Keratinocyte (primary cell): ENCODE data around the gene PEDS1. TPM values are rescaled to one million over a fixed set of nuclear protein-coding genes. Genes with fewer than 3 reads are reported as not detected.
A peak's percentile ranks its signal among the peaks of the same experiment; 100 is the strongest.

Source experiments
- DNase-seq: peaks from one replicate; pipeline ENCODE4 v3.0.0-alpha.2; 2011; ENCODE audit warnings: low read depth, missing footprints, low spot score
- FAIRE-seq: peaks from 2 replicates; lab custom pipeline; 2011; peaks lifted over from hg19 to GRCh38; lab: Jason Lieb, UNC
- H2AFZ ChIP-seq: 2 replicates; pipeline ENCODE4 v1.6.0; 2012; ENCODE audit warnings: low read length, control low read depth, inconsistent platforms; ENCODE audit not compliant: control insufficient read depth
- H3K27ac ChIP-seq: 2 replicates; pipeline ENCODE4 v1.5.1; 2011; ENCODE audit warnings: low read length; ENCODE audit not compliant: control insufficient read depth, insufficient read depth
- H3K27me3 ChIP-seq: 3 replicates; pipeline ENCODE4 v1.6.0; 2011; ENCODE audit warnings: low read length; ENCODE audit not compliant: control insufficient read depth, insufficient read depth; ENCODE audit errors: extremely low read depth
- H3K36me3 ChIP-seq, 2 experiments: 2 replicates in 1 of 2; 3 replicates in 1 of 2; pipeline ENCODE4 v1.5.1; 2011; ENCODE audit warnings: low read length in 2 of 2, mild to moderate bottlenecking in 1 of 2; ENCODE audit not compliant: control insufficient read depth in 2 of 2, insufficient read depth in 2 of 2; ENCODE audit errors: extremely low read depth in 1 of 2
- H3K4me1 ChIP-seq: 3 replicates; pipeline ENCODE4 v1.5.1; 2011; ENCODE audit warnings: low read length; ENCODE audit not compliant: control insufficient read depth, insufficient read depth; ENCODE audit errors: extremely low read depth
- H3K4me2 ChIP-seq: 3 replicates; pipeline ENCODE4 v1.6.0; 2011; ENCODE audit warnings: low read depth, low read length; ENCODE audit not compliant: control insufficient read depth, insufficient read depth; ENCODE audit errors: extremely low read depth
- H3K4me3 ChIP-seq, 3 experiments: fragments of 200-600 bp in 1 of 3; sonication (generic) in 1 of 3; 2 replicates in 2 of 3; 3 replicates in 1 of 3; pipeline ENCODE4 v1.5.1; 2011 to 2016; ENCODE audit warnings: low read length in 3 of 3, mild to moderate bottlenecking in 3 of 3, control low read depth in 2 of 3, inconsistent platforms in 1 of 3, low read depth in 1 of 3, mixed read lengths in 1 of 3, mixed run types in 1 of 3, moderate library complexity in 1 of 3; ENCODE audit not compliant: control insufficient read depth in 2 of 3, insufficient read depth in 2 of 3; ENCODE audit errors: extremely low read depth in 1 of 3
- H3K79me2 ChIP-seq: 2 replicates; pipeline ENCODE4 v1.6.0; 2012; ENCODE audit warnings: low read length; ENCODE audit not compliant: control insufficient read depth, insufficient read depth
- H3K9ac ChIP-seq: 3 replicates; pipeline ENCODE4 v1.6.0; 2011; ENCODE audit warnings: low read length; ENCODE audit not compliant: control insufficient read depth, insufficient read depth; ENCODE audit errors: extremely low read depth
- H3K9me1 ChIP-seq: 3 replicates; pipeline ENCODE4 v1.6.0; 2011; ENCODE audit warnings: low read length; ENCODE audit not compliant: control insufficient read depth, insufficient read depth; ENCODE audit errors: extremely low read depth
- H3K9me3 ChIP-seq: 2 replicates; pipeline ENCODE4 v1.5.1; 2012; ENCODE audit warnings: low read depth, low read length; ENCODE audit not compliant: control insufficient read depth
- H4K20me1 ChIP-seq: 3 replicates; pipeline ENCODE4 v1.6.0; 2011; ENCODE audit warnings: low read length; ENCODE audit not compliant: control insufficient read depth, insufficient read depth; ENCODE audit errors: extremely low read depth
- EZH2 ChIP-seq: IDR thresholded peaks from one replicate; pipeline ENCODE4 v1.6.1; 2012; ENCODE audit warnings: inconsistent platforms, mild to moderate bottlenecking, low read length, moderate library complexity
- dilution Hi-C: fragments of 300-500 bp; cut with MboI; formaldehyde crosslinking; loops from one replicate; pipeline ENCODE4 v1.7.0; 2020; ENCODE audit warnings: low sequenced_read_pairs; ENCODE audit not compliant: extremely low pct_ligation_motif_present
- polyA plus RNA-seq, 5 experiments: library from polyadenylated mRNA; depleted of rRNA in 3 of 5; stranded (reverse) in 3 of 5; stranded (forward) in 1 of 5; unstranded in 1 of 5; fragments of >200 nt; gene quantifications; 1 replicate in 1 of 5; 2 replicates in 3 of 5; 3 replicates in 1 of 5; pipeline versions ENCODE4 v1.2.1 to v1.2.3, GENCODE V29; 2011 to 2012; ENCODE audit warnings: missing spikeins in 2 of 5, low read depth in 1 of 5, low replicate concordance in 1 of 5
- TF ChIP-seq, protein P1 (sequence below), 3 experiments: IDR thresholded peaks in 1 of 3; conservative IDR thresholded peaks in 1 of 3; optimal IDR thresholded peaks in 1 of 3; 2 replicates in 2 of 3; 3 replicates in 1 of 3; pipeline versions ENCODE3 to v1.5.1; 2011; ENCODE audit warnings: low read length in 3 of 3, mild to moderate bottlenecking in 3 of 3, moderate library complexity in 2 of 3, control low read depth in 1 of 3, inconsistent platforms in 1 of 3; ENCODE audit not compliant: insufficient read depth in 2 of 3; ENCODE audit errors: extremely low read depth in 1 of 3

Gene PEDS1
- polyA plus RNA-seq, 1 donor (not counting 4 experiments of a cell fraction or from before 2014, with no cell fraction given): 48.7 TPM

DNA sequence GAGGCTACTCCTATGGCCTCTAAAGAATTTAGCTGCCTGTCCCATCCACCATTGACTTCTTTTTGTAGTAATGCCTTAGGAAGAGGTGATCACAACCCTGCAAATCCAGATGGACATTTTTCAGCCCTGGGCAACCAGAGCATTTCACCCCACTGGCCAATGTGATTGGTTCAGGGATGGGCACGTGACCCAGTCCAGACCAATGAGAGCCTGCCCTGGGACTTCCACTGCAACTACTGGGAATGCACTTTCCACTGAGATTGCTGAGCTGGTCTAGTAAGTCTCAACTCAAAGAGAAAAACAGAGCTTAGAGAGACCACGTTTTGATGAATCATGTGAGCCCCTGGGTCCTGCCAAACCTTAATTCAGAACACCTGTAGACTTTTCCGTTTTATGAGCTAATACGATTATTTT is 31.7 kb downstream of the PEDS1 start:
- H3K9me3 ChIP-seq: no peaks in the 10 kb centered on the region
- dilution Hi-C loops: no loop called here
- H3K4me2 ChIP-seq: no peak overlapping the region
- H3K27ac ChIP-seq: no peak overlapping the region
- DNase-seq (no peak), FAIRE-seq (no peak)
- no peaks in the 10 kb centered on the region for H3K79me2 ChIP-seq
- peaks cover 6% of the 10 kb centered on the region for H3K4me1 ChIP-seq
- no peaks in the 10 kb centered on the region for H3K27me3 ChIP-seq
- no peaks in the 10 kb centered on the region for H4K20me1 ChIP-seq
- no peak overlapping the region for H3K4me3 ChIP-seq
- H2AFZ ChIP-seq: no peak overlapping the region
- H3K9me1 ChIP-seq: no peaks in the 10 kb centered on the region
- TF ChIP-seq, protein P1, sequence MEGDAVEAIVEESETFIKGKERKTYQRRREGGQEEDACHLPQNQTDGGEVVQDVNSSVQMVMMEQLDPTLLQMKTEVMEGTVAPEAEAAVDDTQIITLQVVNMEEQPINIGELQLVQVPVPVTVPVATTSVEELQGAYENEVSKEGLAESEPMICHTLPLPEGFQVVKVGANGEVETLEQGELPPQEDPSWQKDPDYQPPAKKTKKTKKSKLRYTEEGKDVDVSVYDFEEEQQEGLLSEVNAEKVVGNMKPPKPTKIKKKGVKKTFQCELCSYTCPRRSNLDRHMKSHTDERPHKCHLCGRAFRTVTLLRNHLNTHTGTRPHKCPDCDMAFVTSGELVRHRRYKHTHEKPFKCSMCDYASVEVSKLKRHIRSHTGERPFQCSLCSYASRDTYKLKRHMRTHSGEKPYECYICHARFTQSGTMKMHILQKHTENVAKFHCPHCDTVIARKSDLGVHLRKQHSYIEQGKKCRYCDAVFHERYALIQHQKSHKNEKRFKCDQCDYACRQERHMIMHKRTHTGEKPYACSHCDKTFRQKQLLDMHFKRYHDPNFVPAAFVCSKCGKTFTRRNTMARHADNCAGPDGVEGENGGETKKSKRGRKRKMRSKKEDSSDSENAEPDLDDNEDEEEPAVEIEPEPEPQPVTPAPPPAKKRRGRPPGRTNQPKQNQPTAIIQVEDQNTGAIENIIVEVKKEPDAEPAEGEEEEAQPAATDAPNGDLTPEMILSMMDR (optimal IDR thresholded peaks at IDR 0.05 in 1 of 3, IDR thresholded peaks at IDR 0.05 in 1 of 3, conservative IDR thresholded peaks at IDR 0.05 in 1 of 3; ENCODE audit: extremely low read depth in 1 of 3, insufficient read depth in 2 of 3, low read length in 3 of 3): no peak
- no peak for TF ChIP-seq EZH2
- no peak overlapping the region for H3K9ac ChIP-seq
- peaks cover 21 to 24% of the 10 kb centered on the region in 2 experiments for H3K36me3 ChIP-seq

DNA sequence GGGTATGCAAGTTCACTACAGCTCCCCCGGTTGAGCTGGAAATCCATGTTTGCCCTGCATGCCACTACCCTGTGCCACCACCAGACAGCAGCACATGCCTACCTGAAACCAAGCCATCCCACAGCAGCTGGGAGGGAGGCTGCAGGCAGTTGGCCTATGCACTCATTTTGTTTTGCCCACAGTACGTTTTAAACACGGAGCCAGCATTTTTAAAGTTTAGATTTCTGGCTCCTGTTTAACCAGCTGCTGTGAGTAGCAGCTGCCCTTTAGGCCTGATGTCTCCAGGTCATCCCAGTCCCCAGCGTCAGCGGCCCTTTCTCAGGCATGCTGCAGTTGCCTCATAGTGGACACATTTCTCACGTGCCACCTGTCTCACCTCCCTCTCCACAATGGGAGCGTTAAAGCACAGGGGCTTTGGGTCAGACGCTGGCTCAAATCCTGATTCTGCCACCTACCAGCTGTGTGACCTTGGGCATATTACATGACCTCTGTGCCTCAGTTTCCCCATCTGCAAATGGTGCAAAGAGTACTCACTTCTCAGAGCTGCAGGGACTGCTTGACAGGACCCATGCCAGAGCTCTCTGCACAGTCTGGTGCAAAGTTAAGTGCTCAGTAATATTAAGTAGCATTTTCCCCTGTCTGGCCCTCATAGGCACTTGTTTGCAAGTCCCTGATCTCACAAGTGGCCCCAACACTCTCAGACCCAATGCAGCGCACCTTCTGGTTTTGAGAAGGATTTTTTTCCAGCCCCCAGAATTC is 32.4 kb downstream of the PEDS1 start:
- peaks cover 4% of the 10 kb centered on the region for H3K4me1 ChIP-seq
- dilution Hi-C loops: no loop called here
- FAIRE-seq (no peak), DNase-seq (no peak)
- no peaks in the 10 kb centered on the region for H3K9me3 ChIP-seq
- no peaks in the 10 kb centered on the region for H3K9me1 ChIP-seq
- no peak overlapping the region for H3K4me3 ChIP-seq
- no peak overlapping the region for H3K4me2 ChIP-seq
- no peak overlapping the region for H3K27ac ChIP-seq
- no peaks in the 10 kb centered on the region for H3K27me3 ChIP-seq
- no peak overlapping the region for H3K9ac ChIP-seq
- peaks cover 18 to 20% of the 10 kb centered on the region in 2 experiments for H3K36me3 ChIP-seq
- no peak overlapping the region for H2AFZ ChIP-seq
- no peaks in the 10 kb centered on the region for H3K79me2 ChIP-seq
- no peaks in the 10 kb centered on the region for H4K20me1 ChIP-seq
- no peak for TF ChIP-seq EZH2
- TF ChIP-seq, protein P1 (optimal IDR thresholded peaks at IDR 0.05 in 1 of 3, IDR thresholded peaks at IDR 0.05 in 1 of 3, conservative IDR thresholded peaks at IDR 0.05 in 1 of 3; ENCODE audit: extremely low read depth in 1 of 3, insufficient read depth in 2 of 3, low read length in 3 of 3): peak; percentile 88 to 99 (median 98)
